Tibial nerve (tissue), 4 donors: ENCODE results near the gene TEX30. TPM values are rescaled to one million over a fixed set of nuclear protein-coding genes. Genes with fewer than 3 reads are reported as not detected.

Experiments used
- DNase-seq, 2 donors: peaks; one replicate each; pipeline ENCODE4 v3.0.0-alpha.2; 2019; ENCODE audit warnings: low spot score in 2 of 2
- H3K27ac ChIP-seq, 4 donors: fragments of 200-600 bp; sonication (generic) in 3 of 4; one replicate each; pipeline ENCODE4 v1.5.1; 2017 to 2019; ENCODE audit warnings: mild to moderate bottlenecking in 1 of 4
- H3K27me3 ChIP-seq, 2 donors: fragments of 200-600 bp; sonication (generic) in 1 of 2; one replicate each; pipeline versions ENCODE4 v1.5.1 to v1.6.0; 2017 to 2019
- H3K36me3 ChIP-seq, 3 donors: fragments of 200-600 bp; sonication (generic); one replicate each; pipeline ENCODE4 v1.5.1; 2018 to 2019
- H3K4me1 ChIP-seq, 4 donors: fragments of 200-600 bp; sonication (generic) in 3 of 4; one replicate each; pipeline ENCODE4 v1.5.1; 2017 to 2019
- H3K4me3 ChIP-seq, 4 donors: fragments of 200-600 bp; sonication (generic) in 3 of 4; one replicate each; pipeline ENCODE4 v1.5.1; 2017 to 2019; ENCODE audit warnings: mild to moderate bottlenecking in 1 of 4, moderate library complexity in 1 of 4
- H3K9me3 ChIP-seq, 4 donors: fragments of 200-600 bp; sonication (generic) in 3 of 4; one replicate each; pipeline ENCODE4 v1.5.1; 2017 to 2019
- EP300 ChIP-seq, 2 donors: sonication (generic); formaldehyde crosslinking; IDR thresholded peaks; one replicate each; pipeline ENCODE4 v1.6.1; 2017; ENCODE audit warnings: antibody characterized with exemption in 2 of 2, mild to moderate bottlenecking in 1 of 2
- POLR2A ChIP-seq, 2 donors: fragments of 450-650 bp; IDR thresholded peaks; one replicate each; pipeline ENCODE4 v1.6.1; 2017; ENCODE audit warnings: antibody characterized with exemption in 2 of 2, mild to moderate bottlenecking in 2 of 2, moderate library complexity in 2 of 2
- WGBS, 2 donors: methylation state at CpG; one replicate each; pipeline ENCODE4 v1.1.5; 2018; 5-methylcytosine and 5-hydroxymethylcytosine counted together
- total RNA-seq, 4 donors: library from RNA; depleted of rRNA; stranded (reverse); fragments of >200 nt; gene quantifications; one replicate each; pipeline ENCODE4 v1.1.0, GENCODE V29; 2016
- TF ChIP-seq, protein P1 (sequence below), 5 experiments: fragments of 200-600 bp in 3 of 5; fragments of 450-650 bp in 2 of 5; sonication (generic) in 3 of 5; IDR thresholded peaks; one replicate each; pipeline ENCODE4 v1.5.1; 2016 to 2019; ENCODE audit warnings: antibody characterized with exemption in 5 of 5, mild to moderate bottlenecking in 3 of 5, moderate library complexity in 2 of 5

TEX30 gene
- total RNA-seq, 4 donors from 2014 or later, result 4.7 to 16.0 (median 6.1) TPM

DNA sequence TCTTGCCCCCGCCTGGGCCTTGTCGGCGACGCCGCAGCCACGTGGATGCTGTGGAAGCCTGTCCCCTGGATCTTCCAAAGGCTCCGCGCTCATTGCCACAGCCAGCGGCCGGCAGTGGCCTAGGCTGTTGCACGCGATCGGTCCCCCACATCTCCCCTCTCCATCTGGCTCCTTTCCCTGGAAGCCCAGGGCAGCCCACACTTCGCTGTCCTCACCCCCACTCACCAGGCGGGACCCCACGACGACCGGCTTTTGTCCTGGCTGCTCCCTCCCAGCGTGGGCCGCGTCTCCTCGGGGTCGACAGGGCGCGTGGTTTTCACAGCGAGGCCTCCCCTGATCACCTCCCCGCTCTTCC, 605 bp upstream of the TEX30 start:
- Histone ChIP-seq H3K4me3 (peak overlapping the region; percentile 74 to 88 (median 80)), H3K36me3 (no peaks in the 10 kb centered on the region), H3K27ac (peak overlapping the region in 3 of 4 donors; percentile 81 to 89 (median 85)), H3K4me1 (peaks cover 0 to 15% (median 7%) of the 10 kb centered on the region in 4 donors), H3K9me3 (no peaks in the 10 kb centered on the region), H3K27me3 (no peaks in the 10 kb centered on the region)
- TF ChIP-seq POLR2A (IDR thresholded peaks at IDR 0.05) (no peak), EP300 (IDR thresholded peaks at IDR 0.05) (no peak)
- TF ChIP-seq, protein P1, sequence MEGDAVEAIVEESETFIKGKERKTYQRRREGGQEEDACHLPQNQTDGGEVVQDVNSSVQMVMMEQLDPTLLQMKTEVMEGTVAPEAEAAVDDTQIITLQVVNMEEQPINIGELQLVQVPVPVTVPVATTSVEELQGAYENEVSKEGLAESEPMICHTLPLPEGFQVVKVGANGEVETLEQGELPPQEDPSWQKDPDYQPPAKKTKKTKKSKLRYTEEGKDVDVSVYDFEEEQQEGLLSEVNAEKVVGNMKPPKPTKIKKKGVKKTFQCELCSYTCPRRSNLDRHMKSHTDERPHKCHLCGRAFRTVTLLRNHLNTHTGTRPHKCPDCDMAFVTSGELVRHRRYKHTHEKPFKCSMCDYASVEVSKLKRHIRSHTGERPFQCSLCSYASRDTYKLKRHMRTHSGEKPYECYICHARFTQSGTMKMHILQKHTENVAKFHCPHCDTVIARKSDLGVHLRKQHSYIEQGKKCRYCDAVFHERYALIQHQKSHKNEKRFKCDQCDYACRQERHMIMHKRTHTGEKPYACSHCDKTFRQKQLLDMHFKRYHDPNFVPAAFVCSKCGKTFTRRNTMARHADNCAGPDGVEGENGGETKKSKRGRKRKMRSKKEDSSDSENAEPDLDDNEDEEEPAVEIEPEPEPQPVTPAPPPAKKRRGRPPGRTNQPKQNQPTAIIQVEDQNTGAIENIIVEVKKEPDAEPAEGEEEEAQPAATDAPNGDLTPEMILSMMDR (IDR thresholded peaks at IDR 0.05), result no peak
- 79 to 86% methylated on average over 27 of the region's 27 CpGs for WGBS, 2 donors
- no peak for DNase-seq

DNA sequence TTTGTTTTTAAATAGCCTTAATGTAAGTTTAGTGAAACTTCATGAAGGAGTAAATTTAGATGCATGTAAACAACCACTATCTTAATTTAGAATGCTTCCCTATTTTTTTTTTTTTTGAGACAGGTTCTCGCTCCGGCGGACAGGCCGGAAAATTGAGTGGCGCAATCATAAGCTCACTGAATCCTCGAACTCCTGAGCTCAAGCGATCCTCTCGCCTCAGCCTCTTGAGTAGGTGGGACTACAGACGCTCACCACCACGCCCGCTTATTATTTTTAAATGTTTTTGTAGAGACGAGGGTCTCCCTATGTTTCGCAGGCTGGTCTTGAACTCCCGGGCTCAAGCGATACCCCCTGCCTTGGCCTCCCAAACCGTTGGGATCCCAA, 1.6 kb downstream of the TEX30 start:
- H3K36me3 ChIP-seq, result peaks cover 0 to 9% (median 0%) of the 10 kb centered on the region in 3 donors
- peaks cover 0 to 15% (median 7%) of the 10 kb centered on the region in 4 donors for H3K4me1 ChIP-seq
- no peak for DNase-seq
- no peak overlapping the region for H3K4me3 ChIP-seq
- WGBS, 2 donors, result 91 to 96% methylated on average over 16 of the region's 16 CpGs
- no peaks in the 10 kb centered on the region for H3K27me3 ChIP-seq
- TF ChIP-seq POLR2A (IDR thresholded peaks at IDR 0.05) (no peak), EP300 (IDR thresholded peaks at IDR 0.05) (no peak)
- TF ChIP-seq, protein P1 (IDR thresholded peaks at IDR 0.05), result no peak
- H3K27ac ChIP-seq, result no peak overlapping the region
- H3K9me3 ChIP-seq, result no peaks in the 10 kb centered on the region

DNA sequence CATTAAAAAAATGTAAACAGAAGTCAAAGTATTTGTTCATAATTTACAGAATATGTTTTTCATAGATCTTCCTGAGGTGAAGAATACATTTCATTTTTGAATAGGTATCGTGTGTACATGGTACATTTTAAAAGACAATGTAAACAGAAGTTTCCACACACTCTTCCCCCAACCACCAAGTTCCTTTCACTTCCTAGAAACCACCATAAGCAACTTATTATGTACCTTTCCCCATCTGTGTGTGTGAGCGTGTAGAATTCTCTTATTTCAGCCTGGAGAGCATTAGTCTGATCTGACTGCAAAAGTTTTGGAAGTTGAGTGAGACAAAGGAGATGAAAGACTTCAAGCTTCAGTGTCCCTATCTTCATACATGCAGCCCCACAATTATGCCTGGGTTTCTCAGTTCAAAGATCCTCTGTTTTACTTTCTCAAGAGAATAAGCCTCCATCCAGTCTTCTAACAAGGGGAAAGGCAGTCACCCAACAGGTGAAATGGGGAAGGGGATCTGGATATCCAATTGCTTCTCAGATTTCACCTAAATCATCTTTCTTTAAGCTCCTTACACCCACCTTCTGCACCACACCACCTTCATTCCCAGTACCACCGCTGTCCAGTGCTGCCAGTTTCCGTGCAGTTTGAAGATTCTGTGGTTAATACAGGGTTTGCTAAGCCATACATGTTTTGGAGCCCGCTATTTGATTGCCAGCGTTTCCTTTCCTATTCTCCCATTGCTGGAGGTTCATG, 2.1 kb downstream of the TEX30 start:
- Histone ChIP-seq H3K27me3 (no peaks in the 10 kb centered on the region), H3K4me1 (peaks cover 0 to 15% (median 7%) of the 10 kb centered on the region in 4 donors), H3K27ac (no peak overlapping the region), H3K36me3 (peaks cover 0 to 14% (median 0%) of the 10 kb centered on the region in 3 donors), H3K4me3 (no peak overlapping the region), H3K9me3 (no peaks in the 10 kb centered on the region)
- TF ChIP-seq EP300 (IDR thresholded peaks at IDR 0.05) (no peak), POLR2A (IDR thresholded peaks at IDR 0.05) (no peak)
- TF ChIP-seq, protein P1 (IDR thresholded peaks at IDR 0.05), result no peak
- DNase-seq, result no peak
- WGBS, 2 donors, result 92 to 95% methylated on average over 6 of the region's 6 CpGs

DNA sequence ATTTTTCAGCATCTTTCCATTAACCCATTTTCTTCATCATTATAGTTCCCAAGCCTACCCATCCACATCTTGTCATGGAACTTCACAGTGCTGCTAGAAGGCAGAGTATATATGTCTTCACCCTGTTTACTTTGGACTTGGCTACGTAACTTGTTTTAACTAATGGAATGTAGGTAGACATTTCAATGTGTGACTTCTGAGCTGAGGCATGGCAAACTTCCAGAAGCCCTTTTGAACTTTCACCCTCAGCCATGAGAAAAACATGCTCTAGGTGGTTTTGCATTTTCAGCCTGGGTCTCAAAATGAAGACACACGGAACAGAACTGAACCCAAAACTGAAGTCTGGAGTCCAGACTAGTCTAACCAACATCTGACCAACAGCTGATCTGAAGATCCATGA, 3.2 kb downstream of the TEX30 start:
- Histone ChIP-seq H3K27me3 (no peaks in the 10 kb centered on the region), H3K4me1 (peaks cover 0 to 15% (median 7%) of the 10 kb centered on the region in 4 donors), H3K9me3 (no peaks in the 10 kb centered on the region), H3K36me3 (peaks cover 0 to 20% (median 0%) of the 10 kb centered on the region in 3 donors), H3K27ac (no peak overlapping the region), H3K4me3 (no peak overlapping the region)
- TF ChIP-seq, protein P1 (IDR thresholded peaks at IDR 0.05), result no peak
- TF ChIP-seq EP300 (IDR thresholded peaks at IDR 0.05) (no peak), POLR2A (IDR thresholded peaks at IDR 0.05) (no peak)
- DNase-seq, result no peak
- WGBS, 2 donors, result 81 to 86% methylated on average over 2 of the region's 2 CpGs

DNA sequence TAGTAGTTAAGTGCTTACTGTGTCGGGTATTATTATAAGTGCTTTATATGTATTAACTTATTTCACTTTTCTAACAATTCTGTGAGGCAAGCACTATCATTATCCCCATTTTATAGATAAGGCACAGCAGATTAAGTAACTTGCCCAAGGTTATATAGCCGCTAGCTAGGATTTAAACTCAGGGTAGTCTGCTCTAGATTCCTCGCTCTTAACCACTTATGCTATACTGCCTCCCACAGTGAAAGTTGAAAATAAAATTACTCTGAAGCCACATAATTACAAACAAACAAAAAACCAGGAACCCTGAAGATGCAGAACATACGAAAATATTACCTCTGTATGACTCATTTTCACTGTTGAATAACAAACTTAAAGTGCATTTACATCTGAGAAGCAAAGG, 3.9 kb downstream of the TEX30 start:
- H3K27ac ChIP-seq, result no peak overlapping the region
- H3K27me3 ChIP-seq, result no peaks in the 10 kb centered on the region
- peaks cover 0 to 15% (median 7%) of the 10 kb centered on the region in 4 donors for H3K4me1 ChIP-seq
- H3K4me3 ChIP-seq, result no peak overlapping the region
- TF ChIP-seq, protein P1 (IDR thresholded peaks at IDR 0.05), result no peak
- TF ChIP-seq POLR2A (IDR thresholded peaks at IDR 0.05), result no peak
- TF ChIP-seq EP300 (IDR thresholded peaks at IDR 0.05), result no peak
- H3K36me3 ChIP-seq, result peaks cover 0 to 24% (median 0%) of the 10 kb centered on the region in 3 donors
- no peak for DNase-seq
- WGBS, 2 donors, result 75 to 77% methylated on average over 4 of the region's 4 CpGs
- no peaks in the 10 kb centered on the region for H3K9me3 ChIP-seq
